Kidney epithelial cell (primary cell): ENCODE results near the gene KLHL40. TPM values are rescaled to one million over a fixed set of nuclear protein-coding genes. Genes with fewer than 3 reads are reported as not detected.

ENCODE experiments used
- DNase-seq: peaks from one replicate; pipeline ENCODE4 v3.0.0-alpha.2; 2010; ENCODE audit warnings: low read depth
- H3K27me3 ChIP-seq: 2 replicates; pipeline ENCODE4 v1.6.0; 2011; ENCODE audit warnings: low read length; ENCODE audit not compliant: control insufficient read depth, insufficient read depth
- H3K36me3 ChIP-seq: 2 replicates; pipeline ENCODE4 v1.5.1; 2011; ENCODE audit warnings: low read length; ENCODE audit not compliant: control insufficient read depth, insufficient read depth
- H3K4me3 ChIP-seq: 2 replicates; pipeline ENCODE4 v1.5.1; 2011; ENCODE audit warnings: low read depth, mild to moderate bottlenecking, control low read depth, low read length
- CTCF ChIP-seq: IDR thresholded peaks from 2 replicates; pipeline ENCODE4 v1.5.1; 2011; ENCODE audit warnings: mild to moderate bottlenecking, moderate library complexity, low read length, control low read depth, inconsistent platforms; ENCODE audit not compliant: insufficient read depth, poor library complexity, severe bottlenecking
- total RNA-seq: library from RNA; depleted of rRNA; stranded (reverse); fragments of >200 nt; gene quantifications from 2 replicates; pipeline ENCODE4 v1.2.3, GENCODE V29; 2015

Gene KLHL40
- total RNA-seq, 1 donor from 2014 or later, result not detected

DNA sequence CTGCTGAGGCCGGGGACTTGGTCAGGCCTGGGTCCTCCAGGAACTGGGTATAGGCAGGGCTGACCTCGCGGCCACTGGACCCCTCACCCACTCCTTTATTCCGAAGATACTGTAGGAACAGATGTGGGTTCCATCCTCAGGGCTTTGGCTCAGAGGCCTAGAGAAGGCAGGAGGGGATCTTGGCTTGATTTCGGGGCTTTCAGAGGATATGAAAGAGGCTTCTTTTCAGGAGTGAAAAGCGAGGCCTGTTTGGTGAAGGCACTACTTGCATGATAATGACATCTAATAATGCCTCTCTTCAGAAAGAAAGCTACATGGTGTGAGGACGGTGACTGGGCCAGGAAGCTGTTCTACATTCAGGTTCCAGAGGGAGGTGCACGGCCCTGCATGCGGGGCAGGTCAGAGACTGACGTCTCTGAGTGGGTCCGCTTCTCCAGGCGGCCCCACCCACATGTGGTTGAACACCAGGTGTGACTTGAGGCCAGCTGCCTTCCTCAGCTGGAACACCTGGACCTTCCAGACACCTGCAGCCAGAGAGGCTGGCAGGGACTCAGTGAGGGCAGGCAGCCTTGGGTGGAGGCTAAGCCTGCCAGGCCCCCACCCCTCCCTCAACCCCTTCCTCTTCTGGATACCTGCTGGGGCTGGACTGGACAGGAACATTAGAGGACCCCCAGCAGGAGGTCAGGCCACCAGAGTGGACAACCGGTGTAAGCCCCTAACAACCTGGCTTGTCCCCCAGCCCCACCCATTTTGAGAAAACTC, 48.3 kb downstream of the KLHL40 start:
- H3K27me3 ChIP-seq, result peaks cover 6% of the 10 kb centered on the region
- no peaks in the 10 kb centered on the region for H3K36me3 ChIP-seq
- TF ChIP-seq CTCF, result no peak
- no peak overlapping the region for H3K4me3 ChIP-seq
- DNase-seq, result no peak

GRCh38 chr3:42734263-42734860, 49.0 kb downstream of the KLHL40 start:
- Histone ChIP-seq H3K4me3 (no peak overlapping the region), H3K27me3 (peaks cover 1% of the 10 kb centered on the region), H3K36me3 (no peaks in the 10 kb centered on the region)
- no peak for TF ChIP-seq CTCF
- no peak for DNase-seq

DNA sequence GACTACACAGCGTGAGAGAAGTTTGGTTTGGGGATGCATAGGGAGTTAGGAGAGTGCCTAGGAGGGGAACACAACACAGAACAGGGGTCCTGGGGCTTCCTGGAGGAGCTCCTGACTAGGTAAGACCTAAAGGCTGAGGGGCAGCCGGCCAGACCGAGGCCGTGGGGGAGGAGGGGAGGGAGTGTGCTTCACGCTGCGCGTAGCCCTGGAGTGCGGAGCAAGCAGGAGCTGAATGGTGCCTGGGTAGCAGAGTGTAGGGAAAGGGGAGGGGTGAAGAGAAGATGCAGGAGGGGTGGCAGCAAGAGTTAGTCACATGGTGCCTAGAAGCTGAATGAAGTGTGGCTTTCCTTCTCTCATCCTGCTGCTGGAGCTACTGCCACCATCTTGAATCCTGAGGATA, 49.7 kb downstream of the KLHL40 start:
- H3K36me3 ChIP-seq, result no peaks in the 10 kb centered on the region
- no peak for TF ChIP-seq CTCF
- H3K4me3 ChIP-seq, result no peak overlapping the region
- no peak for DNase-seq
- no peaks in the 10 kb centered on the region for H3K27me3 ChIP-seq

GRCh38 chr3:42735615-42736014, 50.3 kb downstream of the KLHL40 start:
- DNase-seq, result no peak
- Histone ChIP-seq H3K27me3 (no peaks in the 10 kb centered on the region), H3K4me3 (no peak overlapping the region), H3K36me3 (no peaks in the 10 kb centered on the region)
- TF ChIP-seq CTCF, result no peak

GRCh38 chr3:42736081-42736480, 50.7 kb downstream of the KLHL40 start:
- Histone ChIP-seq H3K4me3 (no peak overlapping the region), H3K27me3 (no peaks in the 10 kb centered on the region), H3K36me3 (no peaks in the 10 kb centered on the region)
- DNase-seq, result no peak
- TF ChIP-seq CTCF, result no peak

DNA sequence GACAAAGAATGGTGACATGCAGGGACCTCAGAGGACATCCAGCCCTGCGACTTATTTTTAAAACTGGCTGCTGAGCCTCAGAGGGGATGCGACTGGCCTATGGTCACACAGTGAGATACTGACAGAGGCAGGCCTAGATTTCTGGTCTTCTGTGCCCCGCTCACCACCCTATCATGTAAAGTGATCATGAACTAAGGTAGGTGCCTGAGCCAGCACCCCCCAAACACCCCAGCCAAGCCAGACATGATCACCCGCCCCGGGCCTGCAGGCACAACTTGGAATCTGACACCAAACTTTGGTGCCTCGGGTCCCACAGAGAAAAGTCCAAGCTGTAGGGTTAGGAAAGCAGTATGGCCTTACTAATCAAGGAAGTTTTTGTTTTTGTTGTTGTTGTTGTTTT, 51.2 kb downstream of the KLHL40 start:
- no peak for TF ChIP-seq CTCF
- no peak for DNase-seq
- no peaks in the 10 kb centered on the region for H3K27me3 ChIP-seq
- no peaks in the 10 kb centered on the region for H3K36me3 ChIP-seq
- no peak overlapping the region for H3K4me3 ChIP-seq
